ENCODE data around the gene DMGDH.

GRCh38 chr5:78989080-78989479, 80.4 kb downstream of the DMGDH start:
- TF ChIP-seq, protein P1, sequence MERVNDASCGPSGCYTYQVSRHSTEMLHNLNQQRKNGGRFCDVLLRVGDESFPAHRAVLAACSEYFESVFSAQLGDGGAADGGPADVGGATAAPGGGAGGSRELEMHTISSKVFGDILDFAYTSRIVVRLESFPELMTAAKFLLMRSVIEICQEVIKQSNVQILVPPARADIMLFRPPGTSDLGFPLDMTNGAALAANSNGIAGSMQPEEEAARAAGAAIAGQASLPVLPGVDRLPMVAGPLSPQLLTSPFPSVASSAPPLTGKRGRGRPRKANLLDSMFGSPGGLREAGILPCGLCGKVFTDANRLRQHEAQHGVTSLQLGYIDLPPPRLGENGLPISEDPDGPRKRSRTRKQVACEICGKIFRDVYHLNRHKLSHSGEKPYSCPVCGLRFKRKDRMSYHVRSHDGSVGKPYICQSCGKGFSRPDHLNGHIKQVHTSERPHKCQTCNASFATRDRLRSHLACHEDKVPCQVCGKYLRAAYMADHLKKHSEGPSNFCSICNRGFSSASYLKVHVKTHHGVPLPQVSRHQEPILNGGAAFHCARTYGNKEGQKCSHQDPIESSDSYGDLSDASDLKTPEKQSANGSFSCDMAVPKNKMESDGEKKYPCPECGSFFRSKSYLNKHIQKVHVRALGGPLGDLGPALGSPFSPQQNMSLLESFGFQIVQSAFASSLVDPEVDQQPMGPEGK (CRISPR knock-in tag; IDR thresholded peaks at IDR 0.05; ENCODE audit: borderline replicate concordance), result no peak
- TF ChIP-seq CSDC2 (CRISPR knock-in tag; IDR thresholded peaks at IDR 0.05), result no peak
- TF ChIP-seq ZNF8 (CRISPR knock-in tag; IDR thresholded peaks at IDR 0.05), result no peak
- no peak for TF ChIP-seq PPARA (CRISPR knock-in tag; IDR thresholded peaks at IDR 0.05; ENCODE audit: borderline replicate concordance)
- no peak for TF ChIP-seq ZFP3 (CRISPR knock-in tag; IDR thresholded peaks at IDR 0.05)
- TF ChIP-seq ISL1 (CRISPR knock-in tag; IDR thresholded peaks at IDR 0.05), result no peak
- TF ChIP-seq ZNF70 (CRISPR knock-in tag; IDR thresholded peaks at IDR 0.05), result no peak
- no peak for TF ChIP-seq ZNF565 (CRISPR knock-in tag; conservative IDR thresholded peaks at IDR 0.05; ENCODE audit: low read depth)
- no peak for TF ChIP-seq RARB (CRISPR knock-in tag; IDR thresholded peaks at IDR 0.05)
- no peak for TF ChIP-seq CREB5 (CRISPR knock-in tag; IDR thresholded peaks at IDR 0.05; ENCODE audit: low read depth)
- TF ChIP-seq, protein P2, sequence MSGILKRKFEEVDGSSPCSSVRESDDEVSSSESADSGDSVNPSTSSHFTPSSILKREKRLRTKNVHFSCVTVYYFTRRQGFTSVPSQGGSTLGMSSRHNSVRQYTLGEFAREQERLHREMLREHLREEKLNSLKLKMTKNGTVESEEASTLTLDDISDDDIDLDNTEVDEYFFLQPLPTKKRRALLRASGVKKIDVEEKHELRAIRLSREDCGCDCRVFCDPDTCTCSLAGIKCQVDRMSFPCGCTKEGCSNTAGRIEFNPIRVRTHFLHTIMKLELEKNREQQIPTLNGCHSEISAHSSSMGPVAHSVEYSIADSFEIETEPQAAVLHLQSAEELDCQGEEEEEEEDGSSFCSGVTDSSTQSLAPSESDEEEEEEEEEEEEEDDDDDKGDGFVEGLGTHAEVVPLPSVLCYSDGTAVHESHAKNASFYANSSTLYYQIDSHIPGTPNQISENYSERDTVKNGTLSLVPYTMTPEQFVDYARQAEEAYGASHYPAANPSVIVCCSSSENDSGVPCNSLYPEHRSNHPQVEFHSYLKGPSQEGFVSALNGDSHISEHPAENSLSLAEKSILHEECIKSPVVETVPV (CRISPR knock-in tag; IDR thresholded peaks at IDR 0.05), result no peak
- no peak for TF ChIP-seq SNAI2 (CRISPR knock-in tag; IDR thresholded peaks at IDR 0.05)
- TF ChIP-seq TOX (CRISPR knock-in tag; IDR thresholded peaks at IDR 0.05; ENCODE audit: borderline replicate concordance), result no peak
- no peak for TF ChIP-seq ARNTL (CRISPR knock-in tag; IDR thresholded peaks at IDR 0.05; ENCODE audit: borderline replicate concordance, low read depth)

All from SK-N-SH treated with all-trans-retinoic acid at 6 μM for 48 hours (cell line).